Sigmoid colon (tissue), 7 donors: ENCODE measurements around the gene GGA1. TPM values are rescaled to one million over a fixed set of nuclear protein-coding genes. Genes with fewer than 3 reads are reported as not detected.
A peak's percentile ranks its signal among the peaks of the same experiment; 100 is the strongest.

Source experiments
- DNase-seq: peaks from one replicate; pipeline ENCODE4 v3.0.0-alpha.2; 2019
- H3K27ac ChIP-seq, 4 donors: fragments of 200-600 bp; sonication (generic); one replicate each; pipeline ENCODE4 v1.5.1; 2016 to 2019; ENCODE audit warnings: mild to moderate bottlenecking in 1 of 4
- H3K27me3 ChIP-seq, 3 donors: fragments of 200-600 bp; sonication (generic); one replicate each; pipeline ENCODE4 v1.5.1; 2019; ENCODE audit warnings: mild to moderate bottlenecking in 1 of 3
- H3K36me3 ChIP-seq, 4 donors: fragments of 200-600 bp; sonication (generic); one replicate each; pipeline ENCODE4 v1.5.1; 2016 to 2019
- H3K4me1 ChIP-seq, 4 donors: fragments of 200-600 bp; sonication (generic); one replicate each; pipeline ENCODE4 v1.5.1; 2017 to 2019
- H3K4me3 ChIP-seq, 4 donors: fragments of 200-600 bp; sonication (generic); one replicate each; pipeline ENCODE4 v1.5.1; 2017 to 2019; ENCODE audit warnings: mild to moderate bottlenecking in 2 of 4, moderate library complexity in 1 of 4
- H3K9me3 ChIP-seq, 4 donors: fragments of 200-600 bp in 3 of 4; sonication (generic) in 3 of 4; one replicate each; pipeline versions ENCODE4 v1.5.1 to v1.6.1; 2013 to 2019
- EP300 ChIP-seq, 4 donors: sonication (generic); formaldehyde crosslinking; IDR thresholded peaks; one replicate each; pipeline ENCODE4 v1.6.1; 2017; ENCODE audit warnings: antibody characterized with exemption in 4 of 4
- POLR2A ChIP-seq, 2 donors: fragments of 450-650 bp; IDR thresholded peaks; one replicate each; pipeline ENCODE4 v1.6.1; 2016; ENCODE audit warnings: antibody characterized with exemption in 2 of 2, mild to moderate bottlenecking in 2 of 2, moderate library complexity in 2 of 2
- POLR2AphosphoS5 ChIP-seq, 4 donors: sonication (generic); formaldehyde crosslinking; IDR thresholded peaks; one replicate each; pipeline ENCODE4 v1.6.1; 2017; ENCODE audit warnings: antibody characterized with exemption in 4 of 4
- WGBS, 2 donors: extraction: QIAGEN DNeasy Blood & Tissue Kit; methylation state at CpG; one replicate each; pipeline ENCODE4 v1.1.7; 2013; 5-methylcytosine and 5-hydroxymethylcytosine counted together
- intact Hi-C: fragments of 100-400 bp; cut with DNase I; formaldehyde crosslinking; loops from one replicate; pipeline ENCODE4 v1.15.1; 2023
- polyA plus RNA-seq, 3 donors: library from polyadenylated mRNA; stranded (reverse); fragments of 200-250 nt; gene quantifications; one replicate each; pipeline ENCODE4 v1.2.3, GENCODE V29; 2013
- total RNA-seq, 4 donors: library from RNA; depleted of rRNA; stranded (reverse); fragments of >200 nt; gene quantifications; one replicate each; pipeline ENCODE4 v1.1.0, GENCODE V29; 2016
- TF ChIP-seq, protein P1 (sequence below), 4 experiments: fragments of 450-650 bp in 3 of 4; fragments of 200-600 bp in 1 of 4; IDR thresholded peaks; one replicate each; pipeline ENCODE4 v1.5.1; 2016 to 2019; ENCODE audit warnings: antibody characterized with exemption in 4 of 4, mild to moderate bottlenecking in 3 of 4, moderate library complexity in 2 of 4
- donor health status: healthy with polysubstance abuse.
- donor health status: Bipolar disorder and iron deficiency.
- donor health status: healthy.

Gene GGA1
- total and polyA plus RNA-seq, 7 donors: 25.2 to 77.4 (median 41.3) TPM

DNA sequence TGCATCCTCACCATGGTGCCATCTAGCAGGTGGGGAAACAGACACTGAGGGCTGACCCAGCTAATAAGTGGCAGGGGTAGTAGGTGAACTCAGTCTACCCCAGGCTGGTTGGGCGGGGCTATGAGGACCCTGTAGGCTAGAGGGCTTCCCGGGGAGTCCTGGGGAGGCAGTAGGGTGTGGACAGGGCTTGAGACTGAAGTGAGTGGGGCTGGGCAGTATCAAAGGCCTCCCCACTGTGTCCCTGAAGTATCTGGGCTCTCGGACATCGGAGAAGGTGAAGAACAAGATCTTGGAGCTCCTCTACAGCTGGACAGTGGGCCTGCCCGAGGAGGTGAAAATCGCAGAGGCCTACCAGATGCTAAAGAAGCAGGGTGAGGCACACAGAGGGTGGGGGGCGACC is 11.4 kb downstream of the GGA1 start:
- intact Hi-C loops: loop anchor here (5.0 to 10.0 kb wide), 2 partner anchors 132 to 335 kb away; partner anchors contain the start of genes C22orf23 and POLR2F

DNA sequence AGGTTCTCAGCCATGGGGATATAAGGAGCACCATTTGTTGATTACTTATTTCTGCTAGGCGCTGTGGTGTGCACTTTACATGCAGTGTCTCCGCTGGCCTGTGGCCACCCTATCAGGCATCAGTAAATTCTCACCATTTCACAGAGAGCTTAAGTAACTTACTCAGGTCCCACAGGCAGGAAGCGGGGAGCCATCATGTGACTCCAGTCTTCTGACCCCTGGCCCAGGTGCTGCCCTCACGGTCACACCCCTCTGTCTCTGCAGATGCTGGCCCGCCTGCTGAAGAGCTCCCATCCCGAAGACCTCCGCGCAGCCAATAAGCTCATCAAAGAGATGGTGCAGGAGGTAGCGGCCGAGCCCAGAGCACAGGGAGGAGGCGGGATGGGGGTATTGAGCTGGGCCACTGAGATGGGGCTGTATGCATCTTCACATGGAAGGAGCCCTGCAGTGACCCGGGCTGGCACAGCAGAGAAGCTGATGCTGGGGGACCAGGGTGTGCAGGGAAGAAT is 12.8 kb downstream of the GGA1 start:
- peak; percentile 63 for DNase-seq

More for the DNA sequence above, 11.4 kb downstream of the GGA1 start:
- no peaks in the 10 kb centered on the region for H3K9me3 ChIP-seq
- H3K4me1 ChIP-seq: peaks cover 0 to 19% (median 12%) of the 10 kb centered on the region in 4 donors
- H3K36me3 ChIP-seq: peaks cover 6 to 80% (median 22%) of the 10 kb centered on the region in 4 donors
- TF ChIP-seq POLR2AphosphoS5 (IDR thresholded peaks at IDR 0.05): no peak
- TF ChIP-seq POLR2A (IDR thresholded peaks at IDR 0.05): no peak
- TF ChIP-seq EP300 (IDR thresholded peaks at IDR 0.05): no peak
- TF ChIP-seq, protein P1, sequence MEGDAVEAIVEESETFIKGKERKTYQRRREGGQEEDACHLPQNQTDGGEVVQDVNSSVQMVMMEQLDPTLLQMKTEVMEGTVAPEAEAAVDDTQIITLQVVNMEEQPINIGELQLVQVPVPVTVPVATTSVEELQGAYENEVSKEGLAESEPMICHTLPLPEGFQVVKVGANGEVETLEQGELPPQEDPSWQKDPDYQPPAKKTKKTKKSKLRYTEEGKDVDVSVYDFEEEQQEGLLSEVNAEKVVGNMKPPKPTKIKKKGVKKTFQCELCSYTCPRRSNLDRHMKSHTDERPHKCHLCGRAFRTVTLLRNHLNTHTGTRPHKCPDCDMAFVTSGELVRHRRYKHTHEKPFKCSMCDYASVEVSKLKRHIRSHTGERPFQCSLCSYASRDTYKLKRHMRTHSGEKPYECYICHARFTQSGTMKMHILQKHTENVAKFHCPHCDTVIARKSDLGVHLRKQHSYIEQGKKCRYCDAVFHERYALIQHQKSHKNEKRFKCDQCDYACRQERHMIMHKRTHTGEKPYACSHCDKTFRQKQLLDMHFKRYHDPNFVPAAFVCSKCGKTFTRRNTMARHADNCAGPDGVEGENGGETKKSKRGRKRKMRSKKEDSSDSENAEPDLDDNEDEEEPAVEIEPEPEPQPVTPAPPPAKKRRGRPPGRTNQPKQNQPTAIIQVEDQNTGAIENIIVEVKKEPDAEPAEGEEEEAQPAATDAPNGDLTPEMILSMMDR (IDR thresholded peaks at IDR 0.05): no peak
- H3K4me3 ChIP-seq: no peak overlapping the region
- no peak overlapping the region for H3K27ac ChIP-seq
- 91 to 93% methylated on average over 7 of the region's 7 CpGs for WGBS, 2 donors
- H3K27me3 ChIP-seq: no peaks in the 10 kb centered on the region
- DNase-seq: peak; percentile 64

DNA sequence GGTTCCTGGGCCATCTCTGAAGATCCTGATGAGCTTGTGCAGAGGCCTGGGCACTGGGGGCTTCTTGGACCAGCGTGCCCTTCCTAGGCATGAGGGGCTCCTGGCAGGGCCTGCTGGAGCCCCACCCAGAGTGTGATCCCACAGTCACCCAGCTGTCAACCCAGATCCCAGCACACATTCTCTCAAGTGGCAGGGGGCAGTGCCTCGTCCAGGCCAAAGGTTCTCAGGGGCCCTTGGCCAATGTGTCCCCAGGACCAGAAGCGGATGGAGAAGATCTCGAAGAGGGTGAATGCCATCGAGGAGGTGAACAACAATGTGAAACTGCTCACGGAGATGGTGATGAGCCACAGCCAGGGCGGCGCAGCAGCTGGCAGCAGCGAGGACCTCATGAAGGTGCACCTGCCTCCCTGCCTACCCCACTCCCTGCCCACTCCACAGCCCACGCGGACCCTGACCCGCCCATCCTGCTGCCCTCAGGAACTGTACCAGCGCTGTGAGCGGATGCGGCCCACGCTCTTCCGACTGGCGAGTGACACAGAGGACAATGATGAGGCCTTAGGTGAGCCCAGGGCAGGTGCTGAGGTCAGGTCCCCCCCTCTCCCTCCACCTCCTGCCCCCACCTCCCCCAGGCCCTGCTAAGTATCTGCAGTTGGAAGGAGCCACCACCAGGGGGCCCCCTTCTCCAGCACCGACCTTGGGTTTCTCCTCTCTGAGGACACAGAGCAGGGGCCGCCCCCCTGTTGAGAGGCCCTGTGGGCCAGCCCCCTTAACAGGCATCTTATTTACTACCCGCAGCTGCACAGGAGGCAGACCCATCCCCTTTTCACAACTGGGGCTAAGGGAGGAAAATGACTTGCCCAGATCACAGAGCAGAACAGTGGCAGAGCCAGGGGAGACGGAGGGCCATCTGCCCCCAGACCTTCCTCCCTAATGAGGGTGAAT is 14.7 kb downstream of the GGA1 start:
- H3K4me3 ChIP-seq: no peak overlapping the region
- intact Hi-C loops: loop anchor here (2.0 to 10.0 kb wide), 3 partner anchors 57 to 331 kb away; partner anchors contain the start of genes C22orf23 and POLR2F
- peak; percentile 85 for DNase-seq
- H3K27ac ChIP-seq: peak overlapping the region in 3 of 4 donors; percentile 82 to 92 (median 91)
- 51 to 61% methylated on average over 22 of the region's 22 CpGs for WGBS, 2 donors
- H3K4me1 ChIP-seq: peaks cover 0 to 50% (median 38%) of the 10 kb centered on the region in 4 donors
- H3K27me3 ChIP-seq: no peaks in the 10 kb centered on the region
- no peaks in the 10 kb centered on the region for H3K9me3 ChIP-seq
- peaks cover 0 to 51% (median 12%) of the 10 kb centered on the region in 4 donors for H3K36me3 ChIP-seq
- TF ChIP-seq, protein P1 (IDR thresholded peaks at IDR 0.05): peak; percentile 51 to 99 (median 65)
- no peak for TF ChIP-seq EP300 (IDR thresholded peaks at IDR 0.05)

More for the DNA sequence above, 12.8 kb downstream of the GGA1 start:
- H3K36me3 ChIP-seq: peaks cover 6 to 67% (median 20%) of the 10 kb centered on the region in 4 donors
- H3K27me3 ChIP-seq: no peaks in the 10 kb centered on the region
- 91% methylated on average over 12 of the region's 12 CpGs for WGBS, 2 donors
- H3K4me3 ChIP-seq: no peak overlapping the region
- TF ChIP-seq POLR2A (IDR thresholded peaks at IDR 0.05): no peak
- no peak for TF ChIP-seq EP300 (IDR thresholded peaks at IDR 0.05)
- no peaks in the 10 kb centered on the region for H3K9me3 ChIP-seq
- no peak overlapping the region for H3K27ac ChIP-seq
- peaks cover 0 to 33% (median 23%) of the 10 kb centered on the region in 4 donors for H3K4me1 ChIP-seq
- intact Hi-C loops: loop anchor here (5.0 to 10.0 kb wide), 2 partner anchors 131 to 333 kb away; partner anchors contain the start of genes C22orf23 and POLR2F

DNA sequence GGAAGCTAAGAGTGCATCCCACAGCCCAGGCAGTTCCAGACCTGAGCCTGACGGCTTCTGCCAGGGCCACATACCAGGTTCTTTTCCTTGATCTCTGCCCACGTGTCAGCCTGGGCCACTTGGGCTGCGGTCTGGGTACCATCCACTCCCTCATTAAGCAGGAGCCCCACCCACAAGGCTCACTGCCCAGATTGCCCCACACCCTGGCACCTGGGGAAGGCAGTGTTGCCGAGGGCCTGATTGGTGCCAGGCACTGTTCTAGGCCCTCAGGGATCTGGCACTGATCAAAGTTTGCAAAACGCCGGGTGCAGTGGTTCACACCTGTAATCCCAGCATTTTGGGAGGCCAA is 15.4 kb downstream of the GGA1 start:
- no peak overlapping the region for H3K4me3 ChIP-seq
- no peaks in the 10 kb centered on the region for H3K9me3 ChIP-seq
- no peaks in the 10 kb centered on the region for H3K27me3 ChIP-seq
- intact Hi-C loops: loop anchor here (2.0 to 10.0 kb wide), 3 partner anchors 57 to 331 kb away; partner anchors contain the start of genes C22orf23 and POLR2F
- peak overlapping the region in 3 of 4 donors; percentile 82 to 92 (median 91) for H3K27ac ChIP-seq
- peaks cover 0 to 50% (median 38%) of the 10 kb centered on the region in 4 donors for H3K4me1 ChIP-seq
- DNase-seq: no peak
- WGBS, 2 donors: 18 to 65% methylated on average over 6 of the region's 6 CpGs
- peaks cover 0 to 51% (median 6%) of the 10 kb centered on the region in 4 donors for H3K36me3 ChIP-seq
- TF ChIP-seq POLR2AphosphoS5 (IDR thresholded peaks at IDR 0.05) (peak in 1 of 4 donors; percentile 14), EP300 (IDR thresholded peaks at IDR 0.05) (no peak), POLR2A (IDR thresholded peaks at IDR 0.05) (no peak)
- TF ChIP-seq, protein P1 (IDR thresholded peaks at IDR 0.05): no peak

DNA sequence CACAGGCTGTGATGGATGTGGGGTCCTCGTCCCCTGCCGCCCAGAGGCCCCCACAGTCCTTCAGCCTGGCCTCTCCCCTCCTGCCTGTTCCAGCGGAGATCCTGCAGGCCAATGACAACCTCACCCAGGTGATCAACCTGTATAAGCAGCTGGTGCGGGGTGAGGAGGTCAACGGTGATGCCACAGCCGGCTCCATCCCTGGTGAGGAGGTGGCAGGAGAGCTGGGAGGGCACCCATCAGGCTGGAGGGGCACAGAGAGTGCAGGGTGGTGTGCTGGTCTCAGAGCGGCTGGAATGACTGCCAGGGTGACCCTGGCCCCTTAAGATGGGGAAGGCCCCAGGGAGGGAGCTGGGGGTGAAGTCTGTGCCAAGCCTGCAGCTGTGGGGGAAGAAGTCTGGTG is 16.2 kb downstream of the GGA1 start:
- WGBS, 2 donors: 89% methylated on average over 7 of the region's 7 CpGs
- Histone ChIP-seq H3K9me3 (no peaks in the 10 kb centered on the region), H3K4me1 (peaks cover 0 to 50% (median 38%) of the 10 kb centered on the region in 4 donors), H3K36me3 (peaks cover under 1 to 51% (median 11%) of the 10 kb centered on the region in 4 donors), H3K4me3 (no peak overlapping the region), H3K27ac (peak overlapping the region; percentile 66 to 92 (median 86)), H3K27me3 (no peaks in the 10 kb centered on the region)
- intact Hi-C loops: loop anchor here (2.0 to 10.0 kb wide), 4 partner anchors 56 to 330 kb away; partner anchors contain the start of genes C22orf23 and POLR2F
- TF ChIP-seq, protein P1 (IDR thresholded peaks at IDR 0.05): no peak
- DNase-seq: no peak
